GM21447 (cell line): ENCODE data around the gene OBP2B.
"Not testable (repeated sequence)": the region's sequence is repeated elsewhere in the genome, so short reads cannot be mapped to it uniquely, and the experiment has no call there.

ENCODE experiments used
- ATAC-seq: cut with Tn5 transposase; IDR thresholded peaks from one replicate; pipeline ENCODE4 v1.9.1; 2021; ENCODE audit not compliant: unreplicated experiment

Gene OBP2B

GRCh38 chr9:133238851-133239532 lies 29.9 kb upstream of the OBP2B start:
- no peak for ATAC-seq

- no peak for ATAC-seq
Observed at GRCh38 chr9:133238272-133238850, 29.3 kb upstream of the OBP2B start.

GRCh38 chr9:133237035-133237731 lies 28.1 kb upstream of the OBP2B start:
- ATAC-seq = no peak

- not testable (repeated sequence) for ATAC-seq
Observed at GRCh38 chr9:133236291-133237034, 27.4 kb upstream of the OBP2B start.

GRCh38 chr9:133235549-133236222 lies 26.6 kb upstream of the OBP2B start:
- no peak for ATAC-seq

- ATAC-seq = no peak
Observed at GRCh38 chr9:133234577-133235322, 25.7 kb upstream of the OBP2B start.

- no peak for ATAC-seq
Observed at GRCh38 chr9:133233681-133234432, 24.8 kb upstream of the OBP2B start.

- ATAC-seq = not testable (repeated sequence)
Observed at GRCh38 chr9:133231934-133232568, 23.0 kb upstream of the OBP2B start.

GRCh38 chr9:133230514-133230913 lies 21.5 kb upstream of the OBP2B start:
- ATAC-seq = not testable (repeated sequence)

GRCh38 chr9:133230093-133230492 lies 21.0 kb upstream of the OBP2B start:
- no peak for ATAC-seq

- ATAC-seq = not testable (repeated sequence)
Observed at GRCh38 chr9:133228474-133229193, 19.6 kb upstream of the OBP2B start.

- not testable (repeated sequence) for ATAC-seq
Observed at GRCh38 chr9:133227996-133228395, 18.9 kb upstream of the OBP2B start.

GRCh38 chr9:133227242-133227860 lies 18.3 kb upstream of the OBP2B start:
- ATAC-seq = no peak

- no peak for ATAC-seq
Observed at GRCh38 chr9:133226219-133227171, 17.4 kb upstream of the OBP2B start.

GRCh38 chr9:133225171-133226011 lies 16.3 kb upstream of the OBP2B start:
- ATAC-seq = no peak

GRCh38 chr9:133224762-133225161 lies 15.7 kb upstream of the OBP2B start:
- no peak for ATAC-seq
